GM21529 (cell line): ENCODE data around the gene RNASE9.
"Not testable (repeated sequence)": the region's sequence is repeated elsewhere in the genome, so short reads cannot be mapped to it uniquely, and the experiment has no call there.

Experiments
- ATAC-seq: cut with Tn5 transposase; IDR thresholded peaks from one replicate; pipeline ENCODE4 v1.9.1; 2021; ENCODE audit not compliant: unreplicated experiment

The RNASE9 gene

DNA sequence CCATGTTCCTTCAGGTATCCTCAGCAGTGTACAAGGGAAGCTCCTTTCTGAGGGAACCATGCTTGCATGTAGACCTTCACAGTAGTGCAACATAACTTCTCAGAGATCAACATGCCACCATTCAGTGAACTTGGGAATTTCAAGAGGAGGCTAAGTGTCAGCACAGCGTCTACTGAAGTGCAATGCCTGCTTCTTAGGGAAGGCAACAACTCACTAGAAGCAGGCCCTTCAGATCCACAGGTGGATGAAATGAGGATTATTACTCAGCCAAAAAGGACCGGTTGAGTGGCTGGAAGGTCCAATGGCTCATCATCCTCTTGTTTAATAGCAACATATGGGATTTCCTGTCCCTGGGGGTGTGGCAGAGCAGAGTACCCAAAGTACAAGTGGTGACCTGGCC is 36.8 kb downstream of the RNASE9 start:
- ATAC-seq, result no peak

DNA sequence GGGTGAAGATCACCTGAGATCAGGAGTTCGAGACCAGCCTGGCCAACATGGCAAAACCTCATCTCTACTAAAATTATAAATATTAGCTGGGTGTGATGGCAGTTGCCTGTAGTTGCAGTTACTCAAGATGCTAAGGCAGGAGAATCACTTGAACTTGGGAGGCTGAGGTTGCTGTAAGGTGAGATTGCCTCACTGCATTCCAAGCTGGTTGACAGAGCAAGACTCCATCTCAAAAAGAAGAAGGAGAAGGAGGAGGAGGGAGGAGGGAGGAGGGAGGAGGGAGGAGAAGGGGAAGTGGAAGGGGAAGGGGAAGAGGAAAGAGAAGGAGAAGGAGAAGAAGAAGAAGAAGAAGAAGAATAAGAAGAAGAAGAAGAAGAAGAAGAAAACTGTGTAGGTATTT is 38.5 kb downstream of the RNASE9 start:
- no peak for ATAC-seq

DNA sequence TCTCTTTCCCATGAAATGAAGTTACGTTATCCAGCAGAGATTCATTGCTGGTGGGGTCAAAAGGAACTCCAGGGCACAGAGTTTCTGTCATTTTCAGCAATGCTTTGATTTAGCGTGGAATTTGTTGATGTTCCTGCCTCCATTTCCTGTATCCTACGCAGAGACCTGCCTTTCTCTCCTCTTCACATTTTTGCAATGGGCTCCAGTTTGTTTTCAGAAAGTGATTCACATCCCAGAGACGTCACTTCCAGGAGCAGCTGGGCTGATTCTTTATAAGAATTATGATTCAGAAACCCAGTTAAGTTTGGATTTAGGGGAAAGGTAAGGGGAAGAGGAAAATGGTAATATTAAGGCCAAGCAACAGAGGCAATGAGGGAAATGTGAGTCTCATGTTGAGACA is 43.9 kb downstream of the RNASE9 start:
- no peak for ATAC-seq

DNA sequence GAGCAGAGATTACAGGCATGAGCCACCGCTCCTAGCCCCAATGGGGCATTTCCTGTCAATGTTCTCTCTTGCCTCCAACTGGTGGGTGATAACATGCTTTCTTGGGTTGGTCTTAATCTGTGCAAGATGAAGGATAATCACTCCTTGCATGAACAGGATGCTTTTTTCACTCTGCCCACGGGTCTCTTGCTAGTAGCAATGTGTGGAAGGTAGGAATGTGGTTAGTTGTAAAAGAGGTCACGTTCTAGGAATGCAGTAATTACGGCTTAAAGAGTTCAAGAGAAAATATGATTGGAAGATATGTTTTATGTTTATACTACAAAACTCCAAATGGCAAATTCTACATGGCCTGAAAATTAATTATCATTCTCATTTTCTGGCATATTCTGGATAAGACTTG is 45.0 kb downstream of the RNASE9 start:
- ATAC-seq, result no peak

DNA sequence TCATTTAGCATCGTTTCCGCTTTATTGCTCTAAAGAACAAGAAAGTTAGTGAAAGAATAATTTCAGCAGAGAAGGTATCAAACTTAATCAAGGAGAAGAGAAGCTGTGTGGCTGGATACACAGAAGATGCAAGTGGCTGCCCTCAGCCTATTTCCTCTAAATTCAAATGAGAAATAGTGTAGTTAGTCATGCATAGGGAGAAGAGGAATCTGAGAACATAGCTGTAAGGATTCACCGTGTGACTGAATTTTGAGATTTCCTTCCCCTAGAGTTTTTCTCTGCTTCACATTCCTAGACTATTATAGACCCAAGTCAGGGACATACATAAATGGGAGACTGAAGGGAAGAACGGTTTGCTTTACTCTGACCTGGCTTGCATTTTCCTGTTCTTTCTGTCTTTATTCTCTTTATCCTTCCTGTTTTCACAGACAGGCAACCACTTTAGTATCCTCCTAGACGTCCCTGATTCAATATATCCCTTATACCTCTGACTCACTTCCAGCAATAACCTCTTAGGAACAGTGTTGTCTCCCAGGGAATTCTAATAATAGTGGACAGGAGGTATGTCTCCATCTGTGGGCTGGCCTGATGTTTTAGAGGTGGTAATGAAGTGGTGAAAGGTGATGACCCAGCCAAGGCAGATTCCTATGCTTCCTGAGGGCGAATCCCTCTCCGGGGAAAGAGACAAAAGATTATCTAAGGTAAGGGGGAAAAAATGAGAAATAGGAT is 48.5 kb downstream of the RNASE9 start:
- no peak for ATAC-seq

DNA sequence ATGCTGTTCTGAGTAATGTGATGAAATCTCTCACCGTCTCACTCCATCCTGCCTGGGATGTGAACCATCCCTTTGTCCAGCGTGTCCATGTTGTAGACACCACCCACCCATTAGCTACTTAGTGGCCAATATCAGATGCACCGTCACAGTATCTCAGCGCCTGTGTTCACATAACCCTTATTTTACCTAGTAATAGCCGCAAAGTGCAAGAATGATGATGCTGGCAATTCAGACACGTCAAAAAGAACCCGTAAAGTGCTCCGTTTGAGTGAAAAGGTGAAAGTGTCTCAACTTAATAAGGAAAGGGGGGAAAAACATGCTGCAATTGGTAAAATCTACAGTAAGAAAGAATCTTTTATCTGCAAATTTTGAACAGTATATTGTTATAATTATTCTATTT is 52.5 kb downstream of the RNASE9 start:
- ATAC-seq, result no peak

DNA sequence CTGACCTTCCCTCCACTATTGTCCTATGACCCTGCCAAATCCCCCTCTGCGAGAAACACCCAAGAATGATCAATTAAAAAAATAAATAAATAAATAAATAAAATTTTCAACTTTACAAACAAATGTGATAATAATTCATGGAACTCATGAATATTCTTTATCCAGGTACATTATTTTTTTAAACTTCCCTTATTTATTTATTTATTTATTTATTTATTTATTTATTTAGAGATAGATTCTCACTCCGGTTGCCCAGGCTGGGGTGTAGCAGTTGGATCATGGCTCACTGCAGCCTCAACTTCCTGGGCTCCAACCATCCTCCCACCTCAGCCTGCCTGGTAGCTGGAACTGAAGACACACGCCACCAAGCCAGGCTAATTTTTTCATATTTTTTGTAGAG is 53.3 kb downstream of the RNASE9 start:
- not testable (repeated sequence) for ATAC-seq

DNA sequence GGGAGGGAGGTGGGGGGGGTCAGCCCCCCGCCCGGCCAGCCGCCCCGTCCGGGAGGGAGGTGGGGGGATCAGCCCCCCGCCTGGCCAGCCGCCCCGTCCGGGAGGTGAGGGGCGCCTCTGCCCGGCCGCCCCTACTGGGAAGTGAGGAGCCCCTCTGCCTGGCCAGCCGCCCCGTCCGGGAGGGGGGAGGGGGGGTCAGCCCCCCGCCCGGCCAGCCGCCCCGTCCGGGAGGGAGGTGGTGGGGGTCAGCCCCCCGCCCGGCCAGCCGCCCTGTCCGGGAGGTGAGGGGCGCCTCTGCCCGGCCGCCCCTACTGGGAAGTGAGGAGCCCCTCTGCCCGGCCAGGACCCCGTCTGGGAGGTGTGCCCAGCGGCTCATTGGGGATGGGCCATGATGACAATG is 54.1 kb downstream of the RNASE9 start:
- ATAC-seq, result not testable (repeated sequence)

DNA sequence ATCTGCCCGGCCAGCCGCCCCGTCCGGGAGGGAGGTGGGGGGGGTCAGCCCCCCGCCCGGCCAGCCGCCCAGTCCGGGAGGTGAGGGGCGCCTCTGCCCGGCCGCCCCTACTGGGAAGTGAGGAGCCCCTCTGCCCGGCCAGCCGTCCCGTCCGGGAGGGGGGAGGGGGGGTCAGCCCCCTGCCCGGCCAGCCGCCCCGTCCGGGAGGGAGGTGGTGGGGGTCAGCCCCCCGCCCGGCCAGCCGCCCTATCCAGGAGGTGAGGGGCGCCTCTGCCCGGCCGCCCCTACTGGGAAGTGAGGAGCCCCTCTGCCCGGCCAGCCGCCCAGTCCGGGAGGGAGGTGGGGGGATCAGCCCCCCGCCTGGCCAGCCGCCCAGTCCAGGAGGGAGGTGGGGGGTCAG is 54.6 kb downstream of the RNASE9 start:
- not testable (repeated sequence) for ATAC-seq
